ENCODE measurements around the gene ZNF385B. TPM values are rescaled to one million over a fixed set of nuclear protein-coding genes. Genes with fewer than 3 reads are reported as not detected.

ZNF385B gene
- total RNA-seq, 2 donors from 2014 or later = 5.3 to 18.1 TPM

DNA sequence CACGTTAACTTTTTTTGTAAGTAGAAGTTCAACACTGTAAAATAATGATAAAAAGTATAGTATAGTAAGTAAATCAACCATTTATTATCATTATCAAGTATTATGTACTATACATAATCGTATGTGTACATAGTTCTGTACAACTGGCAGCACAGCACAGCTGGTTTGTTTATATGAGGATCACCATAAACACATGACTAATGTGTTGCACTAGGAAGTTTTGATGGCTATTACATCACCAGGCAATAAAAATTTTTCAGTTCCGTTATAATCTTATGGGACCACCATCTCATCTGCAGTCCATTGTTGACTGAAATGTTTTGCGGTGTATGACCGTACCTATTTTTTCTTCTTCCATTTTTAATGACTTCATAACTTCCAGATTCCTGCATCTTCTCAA lies 39.2 kb upstream of the ZNF385B start:
- no peaks in the 10 kb centered on the region for H3K4me1 ChIP-seq (ENCODE audit: control insufficient read depth, insufficient read depth, low read length)
- Mint-ChIP-seq H3K4me3 (no peak overlapping the region), H3K4me1 (no peaks in the 10 kb centered on the region), H3K36me3 (ENCODE audit: low read depth) (no peaks in the 10 kb centered on the region), H3K27me3 (ENCODE audit: insufficient read depth) (no peaks in the 10 kb centered on the region), H3K27ac (no peak overlapping the region), H3K9me3 (peaks cover 23% of the 10 kb centered on the region)
- no peak overlapping the region for H3K9ac ChIP-seq (ENCODE audit: extremely low read depth, low read length, poor library complexity, severe bottlenecking)
- no peak for DNase-seq
- TF ChIP-seq, protein P1, sequence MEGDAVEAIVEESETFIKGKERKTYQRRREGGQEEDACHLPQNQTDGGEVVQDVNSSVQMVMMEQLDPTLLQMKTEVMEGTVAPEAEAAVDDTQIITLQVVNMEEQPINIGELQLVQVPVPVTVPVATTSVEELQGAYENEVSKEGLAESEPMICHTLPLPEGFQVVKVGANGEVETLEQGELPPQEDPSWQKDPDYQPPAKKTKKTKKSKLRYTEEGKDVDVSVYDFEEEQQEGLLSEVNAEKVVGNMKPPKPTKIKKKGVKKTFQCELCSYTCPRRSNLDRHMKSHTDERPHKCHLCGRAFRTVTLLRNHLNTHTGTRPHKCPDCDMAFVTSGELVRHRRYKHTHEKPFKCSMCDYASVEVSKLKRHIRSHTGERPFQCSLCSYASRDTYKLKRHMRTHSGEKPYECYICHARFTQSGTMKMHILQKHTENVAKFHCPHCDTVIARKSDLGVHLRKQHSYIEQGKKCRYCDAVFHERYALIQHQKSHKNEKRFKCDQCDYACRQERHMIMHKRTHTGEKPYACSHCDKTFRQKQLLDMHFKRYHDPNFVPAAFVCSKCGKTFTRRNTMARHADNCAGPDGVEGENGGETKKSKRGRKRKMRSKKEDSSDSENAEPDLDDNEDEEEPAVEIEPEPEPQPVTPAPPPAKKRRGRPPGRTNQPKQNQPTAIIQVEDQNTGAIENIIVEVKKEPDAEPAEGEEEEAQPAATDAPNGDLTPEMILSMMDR (conservative IDR thresholded peaks at IDR 0.05) = no peak
- no peaks in the 10 kb centered on the region for H3K36me3 ChIP-seq (ENCODE audit: control insufficient read depth, insufficient read depth, low read length)
- H3K27me3 ChIP-seq (ENCODE audit: control insufficient read depth, insufficient read depth, low read length, poor library complexity, severe bottlenecking) = no peaks in the 10 kb centered on the region
- WGBS, 2 experiments (ENCODE audit: insufficient coverage in 1 of 2, insufficient read length in 1 of 2) = 96 to 97% methylated on average over 3 to 5 of the region's 5 CpGs
- H3K9me3 ChIP-seq (ENCODE audit: control insufficient read depth, low read length) = peaks cover 16% of the 10 kb centered on the region
- no peak overlapping the region for H3K27ac ChIP-seq (ENCODE audit: low read depth, low read length)
- H3K4me3 ChIP-seq (ENCODE audit: low read length) = no peak overlapping the region

GRCh38 chr2:179899666-179900065 lies 38.3 kb upstream of the ZNF385B start:
- Histone ChIP-seq H3K4me3 (ENCODE audit: low read length) (no peak overlapping the region), H3K4me1 (ENCODE audit: control insufficient read depth, insufficient read depth, low read length) (no peaks in the 10 kb centered on the region), H3K27me3 (ENCODE audit: control insufficient read depth, insufficient read depth, low read length, poor library complexity, severe bottlenecking) (no peaks in the 10 kb centered on the region), H3K9me3 (ENCODE audit: control insufficient read depth, low read length) (peaks cover 16% of the 10 kb centered on the region), H3K9ac (ENCODE audit: extremely low read depth, low read length, poor library complexity, severe bottlenecking) (no peak overlapping the region), H3K36me3 (ENCODE audit: control insufficient read depth, insufficient read depth, low read length) (no peaks in the 10 kb centered on the region), H3K27ac (ENCODE audit: low read depth, low read length) (no peak overlapping the region)
- H3K4me1 Mint-ChIP-seq = no peaks in the 10 kb centered on the region
- no peak overlapping the region for H3K4me3 Mint-ChIP-seq
- H3K9me3 Mint-ChIP-seq = peaks cover 21% of the 10 kb centered on the region
- no peak for DNase-seq
- H3K27me3 Mint-ChIP-seq (ENCODE audit: insufficient read depth) = no peaks in the 10 kb centered on the region
- H3K36me3 Mint-ChIP-seq (ENCODE audit: low read depth) = no peaks in the 10 kb centered on the region
- TF ChIP-seq, protein P1 (conservative IDR thresholded peaks at IDR 0.05) = no peak
- 90% methylated on average over 1 of the region's 1 CpG; no CpG with 5 or more reads in 1 of the 2 experiments for WGBS, 2 experiments (ENCODE audit: insufficient coverage in 1 of 2, insufficient read length in 1 of 2)
- H3K27ac Mint-ChIP-seq = no peak overlapping the region

GRCh38 chr2:179898873-179899272 lies 37.5 kb upstream of the ZNF385B start:
- WGBS, 2 experiments (ENCODE audit: insufficient coverage in 1 of 2, insufficient read length in 1 of 2) = 50 to 62% methylated on average over 2 to 4 of the region's 4 CpGs
- Histone ChIP-seq H3K9me3 (ENCODE audit: control insufficient read depth, low read length) (peaks cover 11% of the 10 kb centered on the region), H3K36me3 (ENCODE audit: control insufficient read depth, insufficient read depth, low read length) (no peaks in the 10 kb centered on the region), H3K27ac (ENCODE audit: low read depth, low read length) (no peak overlapping the region), H3K4me3 (ENCODE audit: low read length) (no peak overlapping the region), H3K9ac (ENCODE audit: extremely low read depth, low read length, poor library complexity, severe bottlenecking) (no peak overlapping the region), H3K4me1 (ENCODE audit: control insufficient read depth, insufficient read depth, low read length) (no peaks in the 10 kb centered on the region), H3K27me3 (ENCODE audit: control insufficient read depth, insufficient read depth, low read length, poor library complexity, severe bottlenecking) (no peaks in the 10 kb centered on the region)
- peak; percentile 91 for DNase-seq
- Mint-ChIP-seq H3K4me3 (no peak overlapping the region), H3K36me3 (ENCODE audit: low read depth) (no peaks in the 10 kb centered on the region), H3K9me3 (peaks cover 16% of the 10 kb centered on the region), H3K4me1 (no peaks in the 10 kb centered on the region), H3K27ac (no peak overlapping the region), H3K27me3 (ENCODE audit: insufficient read depth) (no peaks in the 10 kb centered on the region)
- TF ChIP-seq, protein P1 (conservative IDR thresholded peaks at IDR 0.05) = peak; percentile 82

Measured in endodermal cell (in vitro differentiated cells).